B cell (primary cell): ENCODE measurements around the gene BET1L.

Experiments used
- CTCF ChIP-seq: fragments of 200-600 bp; IDR thresholded peaks from one replicate; pipeline ENCODE4 v1.8.0; 2022; ENCODE audit warnings: antibody characterized with exemption, mild to moderate bottlenecking
- EZH2 ChIP-seq: IDR thresholded peaks from 2 replicates; pipeline ENCODE4 v1.6.1; 2012; ENCODE audit warnings: borderline replicate concordance, low read depth, mild to moderate bottlenecking, moderate library complexity, low read length; ENCODE audit not compliant: insufficient read depth, poor library complexity, severe bottlenecking

- TF ChIP-seq EZH2 (no peak), CTCF (no peak)
Measured at GRCh38 chr11:251550-251949, 44.4 kb upstream of the BET1L start.
